Glomerular endothelial cell (primary cell): ENCODE results near the gene MPDZ. TPM values are rescaled to one million over a fixed set of nuclear protein-coding genes. Genes with fewer than 3 reads are reported as not detected.

Experiments used
- DNase-seq: peaks from one replicate; pipeline ENCODE4 v3.0.0-alpha.2; 2011; ENCODE audit warnings: low read depth, low spot score; ENCODE audit errors: extremely low read depth
- total RNA-seq: library from RNA; depleted of rRNA; stranded (reverse); fragments of >200 nt; gene quantifications from 2 replicates; pipeline ENCODE4 v1.2.3, GENCODE V29; 2015

MPDZ gene
- total RNA-seq: 40.9 and 50.1 TPM in 2 replicates

- no peak for DNase-seq
These were observed at the start of gene MPDZ for GRCh38 chr9:13279284-13280141. Gene MPDZ (minus strand): TSS chr9:13279692. CDS start chr9:13250315, 29,377 bp downstream.

GRCh38 chr9:13324988-13325387, 45.5 kb upstream of the MPDZ start:
- DNase-seq: no peak

GRCh38 chr9:13322828-13323550, 43.5 kb upstream of the MPDZ start:
- no peak for DNase-seq

GRCh38 chr9:13318027-13318426, 38.5 kb upstream of the MPDZ start:
- no peak for DNase-seq

- no peak for DNase-seq
These were observed 17.5 kb upstream of the MPDZ start for GRCh38 chr9:13296972-13297371.

GRCh38 chr9:13295556-13295955, 16.1 kb upstream of the MPDZ start:
- no peak for DNase-seq

- no peak for DNase-seq
These were observed 13.3 kb upstream of the MPDZ start for GRCh38 chr9:13292782-13293181.

GRCh38 chr9:13292158-13292557, 12.7 kb upstream of the MPDZ start:
- DNase-seq: no peak

GRCh38 chr9:13291718-13292117, 12.2 kb upstream of the MPDZ start:
- DNase-seq: no peak

GRCh38 chr9:13284011-13284410, 4.5 kb upstream of the MPDZ start:
- DNase-seq: no peak

- no peak for DNase-seq
These were observed 3.5 kb upstream of the MPDZ start for GRCh38 chr9:13282998-13283397.

GRCh38 chr9:13281356-13282016, 2.0 kb upstream of the MPDZ start:
- DNase-seq: no peak

GRCh38 chr9:13278368-13279246, 885 bp downstream of the MPDZ start:
- no peak for DNase-seq

- no peak for DNase-seq
These were observed 1.5 kb downstream of the MPDZ start for GRCh38 chr9:13278023-13278367.

- no peak for DNase-seq
These were observed 4.4 kb downstream of the MPDZ start for GRCh38 chr9:13274886-13275641.

GRCh38 chr9:13270734-13271133, 8.8 kb downstream of the MPDZ start:
- no peak for DNase-seq

- no peak for DNase-seq
These were observed 9.7 kb downstream of the MPDZ start for GRCh38 chr9:13269589-13270452.

- DNase-seq: no peak
These were observed 11.0 kb downstream of the MPDZ start for GRCh38 chr9:13268469-13268868.

GRCh38 chr9:13267743-13268142, 11.7 kb downstream of the MPDZ start:
- DNase-seq: peak; percentile 98
